HG03565 (cell line): Measurements from ENCODE around the gene UGCG.
"Not testable (repeated sequence)": the region's sequence is repeated elsewhere in the genome, so short reads cannot be mapped to it uniquely, and the experiment has no call there.

Experiments
- ATAC-seq: cut with Tn5 transposase; IDR thresholded peaks from one replicate; pipeline ENCODE4 v1.9.1; 2021; ENCODE audit warnings: mild to moderate bottlenecking, moderate library complexity; ENCODE audit not compliant: unreplicated experiment

The UGCG gene

DNA sequence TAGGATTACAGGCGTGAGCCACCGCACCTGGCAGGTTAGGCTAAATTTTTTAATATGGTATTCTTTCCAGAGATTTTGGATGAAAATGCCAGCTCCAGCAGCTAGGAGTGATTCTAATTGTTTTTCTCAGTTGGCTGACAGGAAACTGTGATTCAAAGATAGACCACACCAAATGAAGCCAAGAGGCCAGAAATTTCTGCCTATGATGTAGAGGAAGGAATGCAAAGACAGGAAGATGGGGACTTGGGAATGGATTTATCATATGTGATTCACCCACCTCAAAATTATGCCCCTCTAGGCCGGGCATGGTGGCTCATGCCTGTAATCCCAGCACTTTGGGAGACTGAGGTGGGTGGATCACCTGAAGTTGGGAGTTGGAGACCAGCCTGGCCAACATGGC lies 53.3 kb downstream of the UGCG start:
- no peak for ATAC-seq

DNA sequence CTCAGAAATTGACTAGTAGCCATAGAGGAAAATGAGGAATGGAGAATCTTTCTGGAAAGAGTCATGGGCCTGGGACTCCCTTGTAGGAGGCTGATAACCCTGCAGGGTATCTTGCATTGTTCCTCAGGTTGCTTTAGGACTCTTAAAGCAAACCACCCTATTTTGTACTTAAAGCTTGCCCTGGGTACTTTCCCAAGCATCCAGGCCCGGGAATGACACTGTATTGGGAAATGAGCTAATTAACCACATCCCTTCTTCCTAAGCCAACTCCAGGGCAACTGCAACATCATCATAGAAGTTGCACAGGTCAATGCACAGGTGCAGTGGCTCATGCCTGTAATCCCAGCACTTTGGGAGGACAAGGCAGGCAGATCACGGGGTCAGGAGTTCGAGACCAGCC lies 55.9 kb downstream of the UGCG start:
- no peak for ATAC-seq

DNA sequence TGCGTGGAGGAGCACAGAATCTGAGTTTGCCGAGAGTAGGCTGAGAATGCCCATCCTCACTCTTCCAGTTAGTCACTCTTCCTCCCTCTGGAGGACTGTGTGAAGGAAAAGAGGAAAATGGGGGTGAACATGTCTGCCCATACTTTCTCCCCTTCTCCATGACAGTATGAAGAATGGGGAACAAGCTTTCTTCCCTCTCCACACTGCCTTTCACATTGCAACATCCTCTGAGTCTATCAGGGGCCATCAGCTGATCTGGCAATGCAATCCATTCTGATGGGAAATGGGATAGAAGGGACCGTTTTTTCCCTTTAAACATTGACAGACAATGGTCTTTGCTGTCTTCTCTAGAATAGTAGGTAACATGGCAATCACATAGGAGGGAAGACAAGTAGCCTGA lies 56.8 kb downstream of the UGCG start:
- no peak for ATAC-seq

DNA sequence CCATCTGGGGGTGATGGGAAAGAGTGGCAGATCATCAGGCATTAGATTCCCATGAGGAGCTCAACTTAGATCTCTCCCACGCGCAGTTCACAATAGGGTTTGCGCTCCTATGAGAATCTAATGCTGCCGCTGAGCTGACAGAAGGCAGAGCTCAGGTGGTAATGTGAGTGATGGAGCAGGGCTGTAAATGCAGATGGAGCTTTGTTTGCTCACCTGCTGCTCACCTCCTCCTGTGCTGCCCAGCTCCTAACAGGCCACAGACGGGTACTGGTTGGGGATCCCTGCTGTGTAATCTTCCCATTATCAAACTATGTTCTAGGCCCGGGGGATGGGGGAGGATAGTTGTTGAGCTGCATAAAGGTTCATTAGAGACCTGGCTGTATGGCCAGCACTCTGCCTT lies 58.4 kb downstream of the UGCG start:
- no peak for ATAC-seq

DNA sequence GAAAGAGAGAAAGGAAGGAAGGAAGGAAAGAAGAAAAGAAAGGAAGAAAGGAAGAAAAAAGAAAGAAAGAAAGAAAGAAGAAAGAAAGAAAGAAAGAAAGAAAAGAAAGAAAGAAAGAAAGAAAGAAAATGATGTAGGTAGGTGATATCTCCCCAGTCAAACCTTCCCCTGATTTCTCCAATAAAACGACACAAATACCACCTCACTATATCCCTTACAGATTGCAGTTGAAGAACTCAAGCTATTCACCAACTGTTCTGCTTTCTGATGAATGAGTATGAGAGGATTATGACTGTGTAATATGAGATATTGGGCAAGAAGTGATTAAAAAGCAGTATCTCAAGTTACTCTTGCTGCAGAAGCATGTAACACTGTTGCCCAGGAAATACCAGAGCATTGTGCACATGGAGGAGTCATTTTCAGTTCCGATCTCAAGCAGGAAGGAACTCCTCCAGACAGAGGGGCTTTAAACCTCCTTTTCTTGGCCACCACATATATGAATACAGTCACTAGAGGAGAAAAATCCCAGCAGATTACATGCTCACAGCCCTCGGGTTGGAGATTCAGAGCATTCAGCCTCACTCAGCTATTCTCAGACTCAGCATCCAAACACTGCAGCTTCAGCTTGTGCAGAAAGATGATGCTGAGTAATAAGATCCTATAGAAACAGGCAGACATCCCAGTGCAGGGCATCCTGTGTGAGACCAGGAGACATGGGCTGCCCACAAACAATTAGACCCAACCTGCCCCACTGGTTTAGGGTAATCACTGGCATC lies 61.4 kb downstream of the UGCG start:
- no peak for ATAC-seq

DNA sequence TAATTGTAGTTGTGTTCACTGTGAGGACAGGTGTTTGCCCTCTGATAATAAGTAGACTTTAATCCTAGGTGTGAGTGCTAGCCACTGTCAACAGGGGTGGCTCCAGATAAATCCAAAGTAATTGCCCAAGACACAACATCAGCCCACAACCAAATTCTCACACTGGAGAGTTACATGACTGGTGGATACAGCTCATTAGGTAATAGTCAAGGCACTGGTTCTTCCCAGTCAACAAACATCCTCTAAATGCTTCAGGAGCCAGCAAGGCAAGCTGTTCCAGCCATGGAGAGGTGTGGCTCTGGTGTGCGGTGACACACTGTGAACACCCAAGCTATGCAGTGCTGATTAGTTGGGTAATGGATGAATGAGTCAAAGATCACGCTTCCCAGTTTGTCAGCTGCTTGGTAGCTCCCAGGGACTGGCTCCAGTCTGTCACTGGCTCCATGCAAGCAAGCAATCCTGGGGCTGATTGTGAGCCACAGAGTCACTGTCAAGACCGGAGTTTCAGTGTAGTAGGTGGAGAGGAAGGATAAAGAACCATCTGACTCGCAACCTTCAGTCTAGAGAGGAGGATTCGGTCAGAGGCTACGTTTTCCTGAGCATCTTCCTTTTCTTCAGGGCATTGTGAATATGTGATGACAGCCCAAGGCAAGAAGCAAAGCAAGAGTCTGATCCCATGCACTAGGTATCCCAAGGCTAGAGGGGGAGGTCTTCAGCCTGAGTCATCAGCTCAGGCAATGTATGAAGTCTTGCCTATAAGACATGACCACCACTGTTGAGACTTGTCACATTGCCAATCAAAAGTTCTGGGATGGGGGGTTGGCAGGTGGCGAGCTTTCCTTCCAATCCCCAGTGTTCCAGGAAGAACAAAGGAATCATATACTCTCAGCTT lies 63.1 kb downstream of the UGCG start:
- no peak for ATAC-seq

DNA sequence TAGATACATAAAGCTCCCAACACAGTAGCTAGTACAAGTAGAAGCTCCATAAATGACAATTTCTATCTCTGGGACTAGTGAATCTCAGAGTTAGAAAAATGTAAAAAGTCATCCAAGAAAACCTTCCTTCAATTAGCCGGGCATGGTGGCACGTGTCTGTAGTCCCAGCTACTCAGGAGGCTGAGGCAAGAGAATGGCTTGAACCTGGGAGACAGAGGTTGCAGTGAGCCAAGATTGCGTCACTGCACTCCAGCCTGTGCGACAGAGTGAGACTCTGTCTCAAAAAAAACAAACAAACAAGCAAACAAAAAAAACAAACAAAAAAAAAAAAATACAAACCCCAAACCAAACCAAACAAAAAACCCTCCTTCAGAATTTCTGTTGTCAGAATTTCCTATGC lies 63.9 kb downstream of the UGCG start:
- not testable (repeated sequence) for ATAC-seq

DNA sequence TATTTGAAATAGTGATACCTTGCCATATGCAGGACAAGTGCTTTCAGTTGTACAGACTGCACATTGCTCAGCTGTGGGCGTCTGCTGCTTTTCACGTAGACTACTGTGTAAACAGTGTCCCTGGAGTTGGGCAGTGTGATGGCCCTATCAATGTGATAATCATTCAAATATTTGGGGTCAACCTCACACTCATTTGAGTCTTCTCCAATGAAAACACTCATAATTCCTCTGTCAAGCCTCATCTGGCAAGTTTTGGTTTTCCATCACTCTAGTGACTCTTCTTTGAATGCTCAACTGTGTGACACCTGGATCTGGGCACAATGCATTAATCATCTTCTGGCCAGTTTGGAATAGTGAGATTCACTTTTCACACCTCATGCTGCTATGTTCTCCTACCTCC lies 64.4 kb downstream of the UGCG start:
- no peak for ATAC-seq

DNA sequence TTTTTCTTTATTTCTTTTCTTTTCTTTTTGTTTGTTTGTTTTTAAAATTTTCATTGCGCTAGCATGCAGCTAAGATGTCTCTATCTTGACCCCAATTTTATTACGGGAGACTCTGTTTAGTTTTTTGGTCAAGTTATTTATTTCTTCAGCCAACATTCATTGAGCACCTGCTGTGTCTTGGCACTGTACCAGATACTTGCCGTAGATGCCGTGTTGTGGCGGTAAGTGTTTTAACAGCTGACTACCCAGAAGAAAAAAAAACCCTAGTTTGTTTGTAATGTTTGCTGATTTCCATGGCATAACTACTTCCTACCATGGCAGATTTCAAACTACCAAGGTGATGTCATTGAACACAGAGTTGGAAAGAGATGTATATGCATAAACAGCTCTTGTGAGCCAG lies 65.0 kb downstream of the UGCG start:
- ATAC-seq = no peak

DNA sequence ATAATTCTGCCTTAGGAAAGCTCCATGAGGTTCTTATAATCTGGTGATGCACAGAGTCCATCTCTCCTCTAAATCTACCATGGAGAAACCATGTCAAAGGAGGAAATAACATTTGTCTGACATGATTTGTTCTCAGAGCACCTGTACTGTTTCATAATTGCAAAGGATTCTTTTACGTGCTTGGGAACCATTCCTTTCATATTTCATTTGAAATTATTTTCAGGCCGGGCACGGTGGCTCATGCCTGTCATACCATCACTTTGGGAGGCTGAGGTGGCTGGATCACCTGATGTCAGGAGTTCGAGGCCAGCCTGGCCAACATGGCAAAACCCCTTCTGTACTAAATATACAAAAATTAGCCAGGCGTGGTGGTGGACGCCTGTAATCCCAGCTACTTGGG lies 65.4 kb downstream of the UGCG start:
- ATAC-seq = no peak

DNA sequence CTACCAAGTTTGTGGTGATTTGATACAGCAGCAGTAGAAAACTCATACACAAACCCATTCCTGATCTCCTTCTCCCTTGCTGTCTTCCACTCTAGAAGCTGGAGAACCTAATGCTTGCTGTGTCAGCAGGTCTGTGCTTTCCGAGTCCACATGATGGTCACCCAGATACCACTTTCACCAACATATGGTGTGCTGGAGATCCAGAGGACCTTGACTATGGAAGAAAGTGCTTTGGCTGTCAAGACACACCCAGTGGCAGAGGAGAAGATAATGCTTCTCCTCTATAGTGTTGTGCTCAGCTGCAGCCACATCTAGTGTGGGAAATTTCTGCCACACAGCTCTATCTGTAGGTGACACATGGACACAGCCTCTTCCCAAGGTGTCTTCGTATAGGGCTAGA lies 67.4 kb downstream of the UGCG start:
- no peak for ATAC-seq

DNA sequence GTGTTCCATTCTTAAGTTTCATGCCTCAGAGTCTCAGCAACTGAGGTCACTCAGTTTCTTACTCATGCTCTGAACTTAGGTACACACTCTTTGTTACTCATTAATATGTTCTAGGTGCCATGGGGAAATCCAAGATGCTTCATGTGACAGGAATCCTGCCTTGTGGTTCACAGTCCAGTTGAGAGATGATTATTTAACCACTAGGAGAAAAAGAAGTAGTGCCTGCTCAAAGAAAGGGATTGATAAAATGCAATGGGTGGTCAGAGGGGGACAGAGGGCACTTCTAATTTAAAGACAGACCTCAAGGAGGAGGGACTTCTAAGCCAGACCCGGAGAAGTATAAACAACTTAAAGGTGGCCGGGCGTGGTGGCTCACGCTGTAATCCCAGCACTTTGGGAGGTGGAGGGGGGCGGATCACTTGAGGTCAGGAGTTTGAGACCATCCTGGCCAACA lies 69.0 kb downstream of the UGCG start:
- ATAC-seq = peak; percentile 77

DNA sequence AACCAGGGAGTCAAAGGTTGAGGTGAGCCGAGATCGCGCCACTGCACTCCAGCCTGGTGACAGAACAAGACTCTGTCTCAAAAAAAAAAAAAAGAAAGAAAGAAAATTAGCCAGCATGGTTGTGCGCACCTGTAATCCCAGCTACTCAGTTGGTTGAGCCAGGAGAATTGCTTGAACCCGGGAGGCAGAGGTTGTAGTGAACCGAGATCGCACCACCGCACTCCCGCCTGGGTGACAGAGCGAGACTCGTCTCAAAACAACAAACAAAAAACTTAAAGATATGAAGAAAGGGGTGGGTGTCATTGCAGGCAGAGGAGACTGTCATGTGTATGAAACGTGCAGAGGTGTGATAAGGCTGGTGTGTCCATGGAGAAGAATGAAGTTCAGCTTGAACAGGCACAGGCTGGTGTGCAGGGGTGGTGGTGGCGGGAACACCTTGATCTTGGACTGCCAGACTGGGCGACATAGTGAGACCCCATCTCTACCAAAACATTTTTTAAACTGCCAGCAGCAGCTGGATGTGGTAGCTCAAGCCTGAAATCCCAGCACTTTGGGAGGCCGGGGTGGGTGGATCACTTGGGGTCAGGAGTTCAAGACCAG lies 69.6 kb downstream of the UGCG start:
- ATAC-seq = no peak

DNA sequence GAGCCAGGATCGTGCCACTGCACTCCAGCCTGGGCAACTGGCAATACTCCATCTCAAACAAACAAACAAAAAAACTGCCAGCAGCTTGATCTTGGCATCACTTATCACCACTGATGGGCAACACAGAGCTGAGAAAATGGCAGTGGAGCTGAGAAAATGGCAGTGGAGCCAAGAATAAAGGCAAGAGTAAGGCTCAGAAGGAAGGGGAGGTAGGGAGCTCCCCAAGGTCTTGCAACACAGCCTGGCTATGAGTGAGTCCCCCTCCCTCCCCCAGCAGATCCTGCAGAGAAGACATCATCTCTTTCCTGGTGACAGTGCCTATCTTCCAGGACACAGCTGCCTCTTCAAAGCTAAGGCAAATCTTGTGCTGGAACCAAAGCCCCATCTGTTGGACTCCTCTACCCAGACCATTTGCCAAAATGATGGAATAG lies 70.3 kb downstream of the UGCG start:
- no peak for ATAC-seq

DNA sequence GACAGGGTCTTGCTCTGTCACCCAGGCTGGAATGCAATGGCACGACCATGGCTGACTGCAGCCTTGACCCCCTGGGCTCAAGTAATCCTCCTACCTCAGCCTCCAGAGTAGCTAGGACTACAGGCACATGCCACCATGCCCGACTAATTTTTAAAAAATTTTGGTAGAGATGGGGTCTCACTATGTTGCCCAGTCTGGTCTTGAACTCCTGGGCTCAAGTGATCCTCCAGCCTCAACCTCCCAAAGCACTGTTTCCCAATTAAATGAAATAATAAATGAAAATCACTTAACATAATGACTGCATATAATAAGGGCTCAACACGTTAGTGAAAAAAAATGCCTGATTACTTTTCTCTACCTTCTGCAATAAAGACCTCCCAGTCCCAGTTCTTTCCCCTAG lies 71.0 kb downstream of the UGCG start:
- ATAC-seq = no peak

DNA sequence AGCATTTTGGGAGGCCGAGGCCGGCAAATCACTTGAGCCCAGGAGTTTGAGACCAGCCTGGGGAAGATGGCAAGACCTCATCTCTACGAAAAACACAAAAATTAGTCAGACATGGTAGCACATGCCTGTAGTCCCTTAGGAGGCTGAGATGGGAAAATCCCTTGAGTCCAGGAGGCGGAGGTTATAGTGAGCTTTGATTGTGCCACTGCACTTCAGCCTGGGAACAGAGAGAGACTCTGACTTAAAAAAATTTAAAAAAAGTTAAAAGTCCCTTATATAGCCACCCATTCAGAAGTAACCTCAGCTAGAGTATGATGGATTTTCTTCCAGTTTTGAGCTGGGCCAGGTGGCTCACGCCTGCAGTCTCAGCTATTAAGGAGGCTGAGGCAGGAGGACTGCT lies 72.4 kb downstream of the UGCG start:
- no peak for ATAC-seq

DNA sequence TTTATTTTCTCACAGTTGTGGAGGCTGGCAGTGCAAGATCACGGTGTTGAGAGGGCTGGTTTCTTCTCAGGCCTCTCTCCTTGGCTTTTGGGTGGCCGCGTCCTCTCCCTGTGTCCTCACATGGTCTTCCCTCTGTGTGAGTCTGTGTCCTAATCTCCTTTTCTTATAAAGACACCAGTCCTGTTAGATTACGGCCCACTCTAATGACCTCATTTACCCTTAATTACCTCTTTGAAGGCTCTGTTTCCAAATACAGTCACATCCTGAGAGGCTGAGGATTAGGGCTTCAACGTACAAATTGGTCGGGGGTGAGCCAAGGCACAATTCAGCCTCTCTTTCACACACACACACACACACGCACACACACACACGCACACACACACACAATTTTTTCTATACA lies 73.0 kb downstream of the UGCG start:
- ATAC-seq = no peak

DNA sequence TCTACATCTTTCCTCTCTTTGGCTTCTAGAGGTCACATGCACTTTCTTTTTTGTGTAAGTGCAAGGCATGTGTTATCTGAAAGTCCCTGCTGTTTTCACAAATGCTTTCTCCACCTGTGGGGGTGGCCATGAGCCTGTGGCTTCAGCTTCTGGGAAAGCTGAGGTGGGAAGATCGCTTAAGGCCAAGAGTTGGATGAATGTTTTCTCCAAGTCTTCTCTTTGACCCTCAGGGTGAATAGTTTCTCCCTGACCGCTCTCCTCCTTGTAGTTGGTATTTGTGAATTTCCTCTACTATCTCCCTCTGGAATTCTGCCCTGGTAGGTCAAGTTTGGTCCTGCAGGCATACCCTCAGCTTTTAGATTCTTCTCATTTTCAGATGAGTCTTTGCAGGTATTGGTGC lies 74.2 kb downstream of the UGCG start:
- no peak for ATAC-seq

DNA sequence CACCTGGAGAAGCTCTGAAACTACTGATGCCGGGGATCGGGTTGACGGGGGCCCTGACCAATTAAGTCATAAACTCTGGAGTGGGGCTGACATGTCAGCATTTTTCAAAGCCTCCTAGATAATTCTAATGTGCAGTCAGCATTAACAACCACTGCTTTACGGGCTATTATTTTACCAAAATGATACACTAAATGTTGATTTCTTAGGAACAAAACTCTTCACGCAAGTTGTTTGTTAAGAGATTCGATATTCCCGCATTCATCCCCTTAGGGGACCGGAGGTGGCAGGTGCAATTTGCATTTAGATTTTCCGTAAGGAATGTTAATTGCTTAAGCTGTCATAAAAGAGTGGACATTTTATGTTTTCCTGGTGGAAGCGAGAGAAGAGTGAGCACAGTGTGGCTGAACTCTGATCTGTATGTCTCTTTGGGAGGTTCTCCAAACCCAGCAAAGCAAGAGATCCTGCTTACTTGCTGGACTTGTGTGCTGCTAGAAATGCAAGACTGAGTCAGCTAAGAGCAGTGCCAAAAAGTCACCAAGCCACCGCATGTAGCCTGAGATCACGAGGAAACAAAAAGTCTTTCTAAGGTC lies 77.6 kb downstream of the UGCG start:
- no peak for ATAC-seq

DNA sequence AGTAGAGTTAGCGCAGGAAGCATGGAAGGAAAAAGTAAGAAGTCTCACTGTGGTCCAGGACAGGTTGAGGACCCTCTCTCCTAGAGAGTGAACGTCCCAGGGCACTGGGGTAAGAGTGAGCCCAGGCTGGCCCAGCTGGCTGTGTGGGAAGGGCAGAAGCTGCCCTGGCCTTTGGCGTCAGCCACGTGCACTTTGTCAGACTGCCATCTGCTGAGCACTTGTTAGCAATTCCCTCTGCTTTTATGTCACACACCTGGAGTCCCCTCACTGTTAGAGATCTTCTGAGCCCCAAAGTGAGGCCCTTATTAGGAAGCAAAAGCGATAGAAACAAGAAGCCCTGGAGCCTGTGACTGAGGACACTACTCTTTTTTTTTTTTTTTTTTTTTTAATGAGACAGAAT lies 79.1 kb downstream of the UGCG start:
- no peak for ATAC-seq

DNA sequence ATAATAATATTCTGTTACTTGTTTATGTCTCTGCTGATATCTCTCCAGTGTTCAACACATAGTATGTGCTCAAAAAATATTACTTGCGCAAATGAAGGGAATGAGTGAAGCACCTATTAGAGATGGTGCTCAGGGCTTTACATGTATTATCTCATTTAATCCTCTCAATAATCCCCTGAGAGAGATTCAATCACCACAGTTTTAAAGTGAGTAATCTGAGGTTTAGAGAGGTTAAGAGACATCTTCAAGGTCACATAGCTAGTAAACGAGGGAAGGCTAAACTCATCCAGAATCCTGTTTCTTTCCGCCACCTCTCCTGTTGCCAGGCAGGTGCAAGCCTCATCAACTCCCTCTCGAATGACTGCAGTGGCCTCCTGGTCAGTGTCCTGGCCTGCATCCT lies 82.0 kb downstream of the UGCG start:
- no peak for ATAC-seq
